Measurements from ENCODE around the gene KSR1. TPM values are rescaled to one million over a fixed set of nuclear protein-coding genes. Genes with fewer than 3 reads are reported as not detected.

KSR1 gene
- total and polyA plus RNA-seq, 10 of the 15 experiments (the other 5 are each of a cell fraction or from before 2014, with no cell fraction given), result 0.97 to 66.6 (median 22.9) TPM

- TF ChIP-seq ESRRA (IDR thresholded peaks at IDR 0.05; ENCODE audit: low read length) (no peak), POU2F2 (IDR thresholded peaks at IDR 0.05; ENCODE audit: borderline replicate concordance, low read depth, low read length) (peak; percentile 74; the same call in 1 of the 3 replicates), LARP7 (IDR thresholded peaks at IDR 0.05) (no peak), ETV6 (conservative IDR thresholded peaks at IDR 0.05 in 1 of 2, IDR thresholded peaks at IDR 0.05 in 1 of 2; ENCODE audit: borderline replicate concordance in 1 of 2, low read depth in 1 of 2) (peak in 1 of 2 experiments; percentile 93; a peak in 2 of 4 replicates), GATAD2B (conservative IDR thresholded peaks at IDR 0.05; ENCODE audit: low read depth) (peak; percentile 72; the same call in 1 of the 2 replicates), CBX5 (IDR thresholded peaks at IDR 0.05; ENCODE audit: low read depth) (peak; percentile 85), HDGF (IDR thresholded peaks at IDR 0.05) (no peak), NR2C2 (IDR thresholded peaks at IDR 0.05; ENCODE audit: borderline replicate concordance, control insufficient read depth, insufficient read length, low read depth) (no peak), CREM (IDR thresholded peaks at IDR 0.05; ENCODE audit: low read depth) (peak; percentile 80), SMC3 (IDR thresholded peaks at IDR 0.05; ENCODE audit: borderline replicate concordance, low read length) (no peak; the same call in 1 of the 2 replicates), CHD2 (IDR thresholded peaks at IDR 0.05; ENCODE audit: borderline replicate concordance, low read depth, low read length) (0 out of 2 replicates have a peak, but pooled peaks have one; percentile 15), ZNF217 (IDR thresholded peaks at IDR 0.05) (peak; percentile 95), GABPA (IDR thresholded peaks at IDR 0.05; ENCODE audit: low read depth) (peak; percentile 32; the same call in 1 of the 2 replicates), BHLHE40 (IDR thresholded peaks at IDR 0.05; ENCODE audit: borderline replicate concordance in 1 of 2, low read depth in 2 of 2, low read length in 1 of 2) (peak; percentile 40 to 57; a peak in 2 of 4 replicates), ZBED1 (IDR thresholded peaks at IDR 0.05; ENCODE audit: borderline replicate concordance) (peak; percentile 38; the same call in 1 of the 2 replicates), TBL1XR1 (IDR thresholded peaks at IDR 0.05; ENCODE audit: low read depth, low read length) (peak; percentile 67; the same call in 1 of the 2 replicates), NR2F1 (conservative IDR thresholded peaks at IDR 0.05) (peak; percentile 40; the same call in 1 of the 2 replicates), SP1 (IDR thresholded peaks at IDR 0.05; ENCODE audit: low read depth, low read length) (peak; percentile 60)
- TF ChIP-seq, protein P1, sequence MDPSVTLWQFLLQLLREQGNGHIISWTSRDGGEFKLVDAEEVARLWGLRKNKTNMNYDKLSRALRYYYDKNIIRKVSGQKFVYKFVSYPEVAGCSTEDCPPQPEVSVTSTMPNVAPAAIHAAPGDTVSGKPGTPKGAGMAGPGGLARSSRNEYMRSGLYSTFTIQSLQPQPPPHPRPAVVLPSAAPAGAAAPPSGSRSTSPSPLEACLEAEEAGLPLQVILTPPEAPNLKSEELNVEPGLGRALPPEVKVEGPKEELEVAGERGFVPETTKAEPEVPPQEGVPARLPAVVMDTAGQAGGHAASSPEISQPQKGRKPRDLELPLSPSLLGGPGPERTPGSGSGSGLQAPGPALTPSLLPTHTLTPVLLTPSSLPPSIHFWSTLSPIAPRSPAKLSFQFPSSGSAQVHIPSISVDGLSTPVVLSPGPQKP (IDR thresholded peaks at IDR 0.05; ENCODE audit: low read depth, low read length), result no peak
- TF ChIP-seq, protein P2, sequence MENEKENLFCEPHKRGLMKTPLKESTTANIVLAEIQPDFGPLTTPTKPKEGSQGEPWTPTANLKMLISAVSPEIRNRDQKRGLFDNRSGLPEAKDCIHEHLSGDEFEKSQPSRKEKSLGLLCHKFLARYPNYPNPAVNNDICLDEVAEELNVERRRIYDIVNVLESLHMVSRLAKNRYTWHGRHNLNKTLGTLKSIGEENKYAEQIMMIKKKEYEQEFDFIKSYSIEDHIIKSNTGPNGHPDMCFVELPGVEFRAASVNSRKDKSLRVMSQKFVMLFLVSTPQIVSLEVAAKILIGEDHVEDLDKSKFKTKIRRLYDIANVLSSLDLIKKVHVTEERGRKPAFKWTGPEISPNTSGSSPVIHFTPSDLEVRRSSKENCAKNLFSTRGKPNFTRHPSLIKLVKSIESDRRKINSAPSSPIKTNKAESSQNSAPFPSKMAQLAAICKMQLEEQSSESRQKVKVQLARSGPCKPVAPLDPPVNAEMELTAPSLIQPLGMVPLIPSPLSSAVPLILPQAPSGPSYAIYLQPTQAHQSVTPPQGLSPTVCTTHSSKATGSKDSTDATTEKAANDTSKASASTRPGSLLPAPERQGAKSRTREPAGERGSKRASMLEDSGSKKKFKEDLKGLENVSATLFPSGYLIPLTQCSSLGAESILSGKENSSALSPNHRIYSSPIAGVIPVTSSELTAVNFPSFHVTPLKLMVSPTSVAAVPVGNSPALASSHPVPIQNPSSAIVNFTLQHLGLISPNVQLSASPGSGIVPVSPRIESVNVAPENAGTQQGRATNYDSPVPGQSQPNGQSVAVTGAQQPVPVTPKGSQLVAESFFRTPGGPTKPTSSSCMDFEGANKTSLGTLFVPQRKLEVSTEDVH (IDR thresholded peaks at IDR 0.05; ENCODE audit: low read depth, partially characterized antibody), result no peak
- TF ChIP-seq, protein P3, sequence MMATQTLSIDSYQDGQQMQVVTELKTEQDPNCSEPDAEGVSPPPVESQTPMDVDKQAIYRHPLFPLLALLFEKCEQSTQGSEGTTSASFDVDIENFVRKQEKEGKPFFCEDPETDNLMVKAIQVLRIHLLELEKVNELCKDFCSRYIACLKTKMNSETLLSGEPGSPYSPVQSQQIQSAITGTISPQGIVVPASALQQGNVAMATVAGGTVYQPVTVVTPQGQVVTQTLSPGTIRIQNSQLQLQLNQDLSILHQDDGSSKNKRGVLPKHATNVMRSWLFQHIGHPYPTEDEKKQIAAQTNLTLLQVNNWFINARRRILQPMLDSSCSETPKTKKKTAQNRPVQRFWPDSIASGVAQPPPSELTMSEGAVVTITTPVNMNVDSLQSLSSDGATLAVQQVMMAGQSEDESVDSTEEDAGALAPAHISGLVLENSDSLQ (IDR thresholded peaks at IDR 0.05), result peak; percentile 54; the same call in 1 of the 2 replicates
These were observed 10.6 kb downstream of the KSR1 start (continued) for GRCh38 chr17:27466743-27467375.

All from GM12878 (cell line).